ENCODE data around the gene LSMEM2.

Gene LSMEM2

DNA sequence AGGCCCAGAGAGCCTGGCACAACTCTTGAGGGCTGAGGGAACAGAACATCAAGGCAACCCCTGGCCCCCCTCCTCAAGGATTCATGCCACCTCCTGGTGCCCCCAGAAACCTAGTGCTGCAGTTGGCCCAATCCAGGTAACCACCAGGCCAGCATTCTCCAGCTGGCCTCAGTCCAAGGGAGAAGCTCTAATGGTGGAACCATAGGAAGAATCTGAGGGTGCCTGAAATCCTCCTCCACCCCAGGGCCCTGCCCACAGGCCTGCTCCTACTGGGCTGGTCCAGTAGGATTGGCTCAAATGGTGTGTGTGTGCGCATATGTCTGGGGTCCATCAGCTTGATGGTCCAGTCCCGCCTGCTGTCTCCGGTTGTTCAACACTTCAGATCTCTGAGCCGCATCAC lies 35.9 kb downstream of the LSMEM2 start:
- ChIA-PET POLR2A (ENCODE audit: low non-redundant PET) (interaction anchor here (0.6 kb wide), 1 partner anchor 15 kb away, joined by 3 read pairs; no protein-coding TSS in a partner anchor), CTCF (no interaction called here)
- DNase-seq (ENCODE audit: low spot score) = no peak
- TF ChIP-seq, protein P1, sequence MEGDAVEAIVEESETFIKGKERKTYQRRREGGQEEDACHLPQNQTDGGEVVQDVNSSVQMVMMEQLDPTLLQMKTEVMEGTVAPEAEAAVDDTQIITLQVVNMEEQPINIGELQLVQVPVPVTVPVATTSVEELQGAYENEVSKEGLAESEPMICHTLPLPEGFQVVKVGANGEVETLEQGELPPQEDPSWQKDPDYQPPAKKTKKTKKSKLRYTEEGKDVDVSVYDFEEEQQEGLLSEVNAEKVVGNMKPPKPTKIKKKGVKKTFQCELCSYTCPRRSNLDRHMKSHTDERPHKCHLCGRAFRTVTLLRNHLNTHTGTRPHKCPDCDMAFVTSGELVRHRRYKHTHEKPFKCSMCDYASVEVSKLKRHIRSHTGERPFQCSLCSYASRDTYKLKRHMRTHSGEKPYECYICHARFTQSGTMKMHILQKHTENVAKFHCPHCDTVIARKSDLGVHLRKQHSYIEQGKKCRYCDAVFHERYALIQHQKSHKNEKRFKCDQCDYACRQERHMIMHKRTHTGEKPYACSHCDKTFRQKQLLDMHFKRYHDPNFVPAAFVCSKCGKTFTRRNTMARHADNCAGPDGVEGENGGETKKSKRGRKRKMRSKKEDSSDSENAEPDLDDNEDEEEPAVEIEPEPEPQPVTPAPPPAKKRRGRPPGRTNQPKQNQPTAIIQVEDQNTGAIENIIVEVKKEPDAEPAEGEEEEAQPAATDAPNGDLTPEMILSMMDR (conservative IDR thresholded peaks at IDR 0.05; ENCODE audit: low read depth) = no peak
- peak overlapping the region; percentile 97 for H3K27ac ChIP-seq

DNA sequence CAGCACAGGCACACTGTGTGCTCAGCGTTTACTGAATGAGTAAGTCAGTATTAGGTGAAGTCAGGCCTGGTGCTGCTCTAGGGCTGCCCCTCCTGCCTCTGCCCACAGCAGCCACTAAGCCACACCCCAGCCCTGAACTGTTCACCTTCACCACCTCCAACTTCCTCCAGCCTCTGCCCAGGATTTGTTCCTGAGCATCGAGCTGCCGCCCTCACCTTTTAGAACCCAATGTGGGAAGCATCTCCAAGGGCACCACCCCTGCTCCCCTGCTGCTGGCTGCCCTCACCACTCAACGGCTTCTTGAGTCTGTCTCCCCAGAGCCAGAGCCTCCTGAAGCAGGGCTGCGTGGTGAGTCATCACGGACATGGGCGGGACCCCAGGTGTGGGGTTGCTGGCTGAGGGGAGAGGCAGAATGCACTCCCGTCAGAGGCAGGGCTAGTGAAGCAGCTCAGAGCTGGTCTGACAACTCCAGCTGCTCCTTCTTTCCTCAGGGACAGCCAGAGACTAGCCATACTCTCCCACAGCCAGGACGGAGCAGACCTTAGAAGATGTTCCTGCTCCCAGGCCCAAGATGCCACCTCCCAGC lies 37.9 kb downstream of the LSMEM2 start:
- H3K27ac ChIP-seq = peak overlapping the region; percentile 97
- ChIA-PET CTCF (no interaction called here), POLR2A (ENCODE audit: low non-redundant PET) (interaction anchor here (1.0 kb wide), 1 partner anchor 17 kb away, joined by 5 read pairs; the partner anchor contains the start of genes HYAL3 and NAA80)
- peak; percentile 87 for DNase-seq (ENCODE audit: low spot score)
- TF ChIP-seq, protein P1 (conservative IDR thresholded peaks at IDR 0.05; ENCODE audit: low read depth) = no peak

- H3K27ac ChIP-seq = peak overlapping the region; percentile 97
- ChIA-PET POLR2A (ENCODE audit: low non-redundant PET) (interaction anchor here (1.0 kb wide), 1 partner anchor 18 kb away, joined by 5 read pairs; the partner anchor contains the start of genes HYAL3 and NAA80), CTCF (no interaction called here)
- DNase-seq (ENCODE audit: low spot score) = no peak
- TF ChIP-seq, protein P1 (conservative IDR thresholded peaks at IDR 0.05; ENCODE audit: low read depth) = no peak
Observed at GRCh38 chr3:50317300-50317699, 38.4 kb downstream of the LSMEM2 start.

DNA sequence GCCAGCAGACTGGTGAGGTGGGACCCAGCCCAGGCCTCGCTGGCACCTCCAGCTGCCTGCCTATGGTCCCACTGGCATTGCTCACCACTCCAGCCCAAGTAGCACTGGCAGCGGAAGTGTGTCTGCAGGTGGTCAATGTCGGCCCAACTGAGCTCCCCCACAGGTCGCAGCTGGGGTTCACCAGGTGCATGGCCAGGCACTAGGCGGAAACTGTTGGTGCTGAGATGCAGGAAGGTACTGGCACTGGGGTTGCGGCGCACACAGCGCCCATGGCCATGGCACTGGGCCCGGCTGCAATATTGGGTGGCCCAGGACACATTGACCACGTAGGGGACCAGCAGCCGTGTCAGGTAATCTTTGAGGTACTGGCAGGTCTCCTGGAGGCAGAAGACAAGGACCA lies 39.3 kb downstream of the LSMEM2 start:
- ChIA-PET CTCF (no interaction called here), POLR2A (ENCODE audit: low non-redundant PET) (no interaction called here)
- H3K27ac ChIP-seq = peak overlapping the region; percentile 97
- no peak for DNase-seq (ENCODE audit: low spot score)
- TF ChIP-seq, protein P1 (conservative IDR thresholded peaks at IDR 0.05; ENCODE audit: low read depth) = no peak

GRCh38 chr3:50318615-50319014 lies 39.7 kb downstream of the LSMEM2 start:
- ChIA-PET CTCF (no interaction called here), POLR2A (ENCODE audit: low non-redundant PET) (no interaction called here)
- TF ChIP-seq, protein P1 (conservative IDR thresholded peaks at IDR 0.05; ENCODE audit: low read depth) = no peak
- H3K27ac ChIP-seq = peak overlapping the region; percentile 97
- no peak for DNase-seq (ENCODE audit: low spot score)

- POLR2A ChIA-PET (ENCODE audit: low non-redundant PET) = no interaction called here
- no peak for DNase-seq (ENCODE audit: low spot score)
- CTCF ChIA-PET = no interaction called here
- TF ChIP-seq, protein P1 (conservative IDR thresholded peaks at IDR 0.05; ENCODE audit: low read depth) = no peak
- peak overlapping the region; percentile 97 for H3K27ac ChIP-seq
Observed at GRCh38 chr3:50319181-50319893, 40.5 kb downstream of the LSMEM2 start.
